ENCODE data around the gene SMG6.
"Not testable (repeated sequence)": the region's sequence is repeated elsewhere in the genome, so short reads cannot be mapped to it uniquely, and the experiment has no call there.

Gene SMG6

DNA sequence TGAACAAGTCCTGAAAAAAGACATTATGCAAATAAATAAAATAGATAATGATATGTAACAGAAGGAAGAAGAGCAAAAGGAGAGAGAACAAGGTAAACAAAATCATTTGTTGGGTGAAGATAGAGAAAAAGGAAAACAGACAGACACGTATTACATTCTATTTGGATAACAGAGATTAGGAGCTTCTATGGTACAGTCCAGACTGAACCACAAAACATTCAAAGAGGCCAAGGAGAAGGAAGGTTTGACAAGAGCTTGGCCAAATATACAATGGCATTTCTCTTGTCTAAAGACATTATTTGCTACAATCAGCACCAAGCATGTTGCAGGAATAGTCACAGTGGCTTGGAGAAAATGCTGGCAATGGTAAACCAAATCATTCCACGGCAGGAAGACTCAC is 29.2 kb downstream of the SMG6 start:
- no peak overlapping the region for H3K27ac ChIP-seq
- no peak for TF ChIP-seq ZFX (IDR thresholded peaks at IDR 0.05; ENCODE audit: borderline replicate concordance)
- TF ChIP-seq, protein P1, sequence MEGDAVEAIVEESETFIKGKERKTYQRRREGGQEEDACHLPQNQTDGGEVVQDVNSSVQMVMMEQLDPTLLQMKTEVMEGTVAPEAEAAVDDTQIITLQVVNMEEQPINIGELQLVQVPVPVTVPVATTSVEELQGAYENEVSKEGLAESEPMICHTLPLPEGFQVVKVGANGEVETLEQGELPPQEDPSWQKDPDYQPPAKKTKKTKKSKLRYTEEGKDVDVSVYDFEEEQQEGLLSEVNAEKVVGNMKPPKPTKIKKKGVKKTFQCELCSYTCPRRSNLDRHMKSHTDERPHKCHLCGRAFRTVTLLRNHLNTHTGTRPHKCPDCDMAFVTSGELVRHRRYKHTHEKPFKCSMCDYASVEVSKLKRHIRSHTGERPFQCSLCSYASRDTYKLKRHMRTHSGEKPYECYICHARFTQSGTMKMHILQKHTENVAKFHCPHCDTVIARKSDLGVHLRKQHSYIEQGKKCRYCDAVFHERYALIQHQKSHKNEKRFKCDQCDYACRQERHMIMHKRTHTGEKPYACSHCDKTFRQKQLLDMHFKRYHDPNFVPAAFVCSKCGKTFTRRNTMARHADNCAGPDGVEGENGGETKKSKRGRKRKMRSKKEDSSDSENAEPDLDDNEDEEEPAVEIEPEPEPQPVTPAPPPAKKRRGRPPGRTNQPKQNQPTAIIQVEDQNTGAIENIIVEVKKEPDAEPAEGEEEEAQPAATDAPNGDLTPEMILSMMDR (IDR thresholded peaks at IDR 0.05) = no peak

DNA sequence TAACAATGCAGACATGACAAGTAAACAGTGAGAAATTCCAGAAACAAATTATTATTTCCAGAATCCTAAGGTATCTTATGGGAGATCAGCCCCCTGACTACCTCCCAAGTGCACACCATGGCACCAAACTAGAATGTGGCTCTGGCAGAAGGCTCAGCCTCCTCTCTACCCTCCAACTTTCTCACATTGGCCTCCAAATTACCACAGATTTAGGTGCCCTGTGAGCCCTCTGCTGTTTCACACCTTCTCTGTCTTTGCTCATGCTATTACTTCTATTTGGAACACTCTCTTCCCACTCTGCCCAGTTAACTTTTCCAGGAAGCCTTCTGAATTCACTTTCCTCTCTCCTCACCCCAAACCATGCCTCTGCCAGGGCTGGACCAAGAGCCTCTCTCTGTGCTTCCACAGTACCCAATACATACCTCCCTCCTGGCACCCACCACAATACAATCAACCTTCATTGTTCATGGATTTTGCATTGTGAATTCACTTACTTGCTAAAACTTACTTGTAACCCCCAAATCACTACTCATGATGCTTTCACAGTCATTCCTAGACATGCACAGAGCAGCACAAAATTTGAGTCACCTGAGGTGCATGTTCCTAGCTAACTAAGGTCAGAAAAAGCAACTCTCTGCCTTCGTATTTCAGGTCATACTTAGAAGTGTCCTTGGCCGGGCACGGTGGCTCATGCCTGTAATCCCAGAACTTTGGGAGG is 31.4 kb downstream of the SMG6 start:
- no peak overlapping the region for H3K27ac ChIP-seq
- TF ChIP-seq, protein P1 (IDR thresholded peaks at IDR 0.05) = no peak
- TF ChIP-seq ZFX (IDR thresholded peaks at IDR 0.05; ENCODE audit: borderline replicate concordance) = no peak

DNA sequence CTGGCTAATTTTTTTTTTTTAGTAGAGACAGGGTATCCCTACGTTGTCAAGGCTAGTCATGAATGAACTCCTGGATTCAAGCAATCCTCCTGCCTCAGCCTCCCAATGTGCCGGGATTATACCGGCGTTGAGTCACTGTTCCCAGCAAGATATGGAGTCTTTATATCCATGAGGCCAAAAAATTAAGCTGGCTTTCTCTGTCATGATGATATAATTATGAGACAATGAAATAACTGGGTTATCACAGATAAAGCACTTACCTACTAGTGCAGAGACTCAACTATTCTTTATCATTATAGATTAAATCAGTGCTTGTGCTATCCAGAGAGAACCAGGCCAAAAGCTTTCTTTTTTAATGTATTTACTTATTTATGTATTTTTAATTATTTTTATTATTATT is 36.2 kb downstream of the SMG6 start:
- no peak for TF ChIP-seq ZFX (IDR thresholded peaks at IDR 0.05; ENCODE audit: borderline replicate concordance)
- TF ChIP-seq, protein P1 (IDR thresholded peaks at IDR 0.05) = no peak
- no peak overlapping the region for H3K27ac ChIP-seq

DNA sequence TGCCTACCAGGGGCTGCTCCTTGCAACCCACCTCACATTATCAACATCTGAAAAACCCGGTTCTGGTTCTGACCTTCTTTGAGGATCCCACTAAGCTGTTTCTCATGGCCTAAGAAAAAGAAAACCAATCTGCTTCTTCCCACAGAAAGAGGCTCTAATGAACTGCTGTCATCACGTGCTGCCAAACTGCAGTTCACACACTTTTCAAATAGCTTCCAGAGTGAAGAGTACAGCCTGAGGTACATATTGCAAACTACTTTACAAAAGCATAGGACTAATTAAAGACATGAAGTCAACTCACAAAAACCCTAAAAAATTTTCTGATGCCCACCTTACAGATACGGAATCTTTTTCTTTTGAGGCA is 36.7 kb downstream of the SMG6 start:
- TF ChIP-seq ZFX (IDR thresholded peaks at IDR 0.05; ENCODE audit: borderline replicate concordance) = no peak
- TF ChIP-seq, protein P1 (IDR thresholded peaks at IDR 0.05) = no peak
- no peak overlapping the region for H3K27ac ChIP-seq

DNA sequence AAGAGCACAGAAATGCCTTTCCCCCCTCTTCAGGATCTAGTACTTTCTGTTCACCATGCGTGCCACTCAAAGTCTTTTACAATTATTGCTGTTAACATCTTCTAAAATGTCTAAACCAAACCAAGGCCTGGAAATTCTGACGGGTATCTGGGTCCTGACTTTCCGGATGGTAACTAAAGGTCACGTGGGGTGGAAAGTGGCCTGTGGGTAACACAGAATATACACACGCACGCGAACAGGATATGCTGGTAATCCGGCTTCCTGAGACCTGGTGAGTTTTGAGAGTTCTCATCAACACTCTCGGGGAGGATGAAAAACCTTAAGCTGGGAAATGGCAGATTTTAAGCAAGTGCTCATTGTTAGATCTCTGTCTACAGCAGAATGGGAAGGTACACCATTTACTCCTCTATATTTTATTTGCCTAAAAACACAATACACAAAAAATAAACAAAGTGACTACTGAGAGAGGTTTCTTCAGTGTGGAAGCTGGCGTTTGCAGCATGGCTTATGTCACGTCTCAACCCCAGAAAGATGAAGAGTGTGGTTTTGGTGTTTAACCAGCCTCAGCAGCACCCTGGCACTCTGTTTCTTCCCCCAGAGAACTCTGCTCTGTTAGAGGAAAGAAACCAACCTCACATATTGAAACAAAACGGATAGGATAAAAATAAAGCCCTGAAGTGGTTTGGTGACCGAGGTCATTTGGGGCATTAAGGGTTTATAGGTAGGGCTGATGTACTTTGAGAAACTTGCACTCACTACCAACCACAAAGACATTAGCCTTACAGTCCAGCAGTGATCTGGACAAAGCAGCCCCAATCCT is 37.3 kb downstream of the SMG6 start:
- TF ChIP-seq, protein P1 (IDR thresholded peaks at IDR 0.05) = no peak
- no peak for TF ChIP-seq ZFX (IDR thresholded peaks at IDR 0.05; ENCODE audit: borderline replicate concordance)
- no peak overlapping the region for H3K27ac ChIP-seq

DNA sequence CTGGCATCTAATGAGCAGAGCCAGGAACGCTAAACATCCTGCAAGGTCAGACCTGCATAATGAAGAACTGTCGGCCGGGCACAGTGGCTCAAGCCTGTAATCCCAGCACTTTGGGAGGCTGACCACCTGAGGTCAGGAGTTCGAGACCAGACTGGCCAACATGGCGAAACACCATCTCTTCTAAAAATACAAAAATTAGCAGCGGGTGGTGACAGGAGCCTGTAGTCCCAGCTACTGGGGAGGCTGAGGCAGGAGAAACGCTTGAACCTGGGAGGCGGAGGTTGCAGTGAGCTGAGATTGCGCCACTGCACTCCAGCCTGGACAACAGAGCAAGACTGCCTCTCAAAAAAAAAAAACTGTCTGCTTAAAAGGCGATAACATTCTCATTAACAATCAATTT is 38.4 kb downstream of the SMG6 start:
- not testable (repeated sequence) for H3K27ac ChIP-seq

DNA sequence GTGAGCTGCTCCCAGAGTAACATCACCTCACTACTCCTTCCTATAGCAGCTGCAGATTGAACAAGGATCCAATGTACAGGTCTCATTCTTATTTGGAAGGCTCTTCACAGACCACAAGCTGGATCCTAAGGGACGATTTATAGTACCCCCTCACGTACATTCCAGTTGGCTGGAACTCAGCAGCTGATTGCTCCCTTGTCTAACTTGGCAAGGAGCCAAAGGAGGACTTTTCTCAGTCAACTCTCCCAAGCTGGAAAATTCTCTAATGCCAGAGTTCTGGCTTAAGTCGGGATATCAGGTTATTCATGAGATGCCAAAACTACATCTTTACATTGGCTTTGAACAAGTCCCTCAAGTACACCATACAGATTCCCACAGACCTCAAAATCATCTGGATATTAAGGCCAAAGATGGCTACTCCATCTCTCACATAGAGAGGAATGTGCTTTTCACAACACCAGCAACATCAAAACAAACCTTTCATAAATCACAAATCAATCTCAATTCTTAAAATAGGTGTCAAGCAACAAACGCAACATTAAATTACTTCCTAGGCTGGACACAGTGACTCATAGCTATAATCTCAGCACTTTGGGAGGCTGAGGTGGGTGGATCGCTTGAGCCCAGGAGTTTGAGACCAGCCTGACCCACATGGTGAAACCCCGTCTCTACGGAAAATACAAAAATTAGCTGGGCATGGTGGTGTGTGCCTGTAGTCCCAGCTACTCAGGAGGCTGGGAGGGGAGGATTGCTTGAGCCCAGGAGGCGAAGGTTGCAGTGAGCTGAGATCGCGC is 39.3 kb downstream of the SMG6 start:
- H3K27ac ChIP-seq = no peak overlapping the region
- TF ChIP-seq, protein P1 (IDR thresholded peaks at IDR 0.05) = no peak
- no peak for TF ChIP-seq ZFX (IDR thresholded peaks at IDR 0.05; ENCODE audit: borderline replicate concordance)

Data from 22Rv1 (cell line).